Neural progenitor cell (in vitro differentiated cells): ENCODE results near the gene MYLIP.

Experiments used
- EZH2 ChIP-seq: fragments of 200-600 bp; sonication (generic); IDR thresholded peaks from 2 replicates; pipeline ENCODE4 v1.6.1; 2017; ENCODE audit warnings: antibody characterized with exemption, mild to moderate bottlenecking, moderate library complexity
- TF ChIP-seq, protein P1 (sequence below): fragments of 200-600 bp; sonication (generic); IDR thresholded peaks from 2 replicates; pipeline ENCODE4 v1.5.1; 2017; ENCODE audit warnings: antibody characterized with exemption, mild to moderate bottlenecking

DNA sequence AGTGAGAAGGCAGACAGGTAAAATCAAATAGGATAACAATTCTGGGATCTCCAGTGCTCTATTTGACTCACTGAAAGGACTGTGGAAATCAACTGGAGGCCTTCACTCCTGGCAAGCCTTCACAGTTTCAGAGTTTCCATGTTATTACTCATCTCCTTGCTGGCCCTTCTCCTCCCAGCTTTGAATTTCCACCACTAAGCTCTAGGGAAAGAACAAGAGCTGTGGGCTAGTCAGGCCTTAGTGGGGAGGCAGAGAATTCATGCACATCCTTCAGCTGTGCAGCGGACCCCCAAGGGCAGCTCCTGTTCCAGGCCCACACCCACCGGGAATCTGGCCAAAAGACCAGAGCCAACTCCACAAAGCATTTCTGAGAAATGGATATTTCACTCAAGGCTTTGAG, 26.0 kb downstream of the MYLIP start:
- no peak for TF ChIP-seq EZH2
- TF ChIP-seq, protein P1, sequence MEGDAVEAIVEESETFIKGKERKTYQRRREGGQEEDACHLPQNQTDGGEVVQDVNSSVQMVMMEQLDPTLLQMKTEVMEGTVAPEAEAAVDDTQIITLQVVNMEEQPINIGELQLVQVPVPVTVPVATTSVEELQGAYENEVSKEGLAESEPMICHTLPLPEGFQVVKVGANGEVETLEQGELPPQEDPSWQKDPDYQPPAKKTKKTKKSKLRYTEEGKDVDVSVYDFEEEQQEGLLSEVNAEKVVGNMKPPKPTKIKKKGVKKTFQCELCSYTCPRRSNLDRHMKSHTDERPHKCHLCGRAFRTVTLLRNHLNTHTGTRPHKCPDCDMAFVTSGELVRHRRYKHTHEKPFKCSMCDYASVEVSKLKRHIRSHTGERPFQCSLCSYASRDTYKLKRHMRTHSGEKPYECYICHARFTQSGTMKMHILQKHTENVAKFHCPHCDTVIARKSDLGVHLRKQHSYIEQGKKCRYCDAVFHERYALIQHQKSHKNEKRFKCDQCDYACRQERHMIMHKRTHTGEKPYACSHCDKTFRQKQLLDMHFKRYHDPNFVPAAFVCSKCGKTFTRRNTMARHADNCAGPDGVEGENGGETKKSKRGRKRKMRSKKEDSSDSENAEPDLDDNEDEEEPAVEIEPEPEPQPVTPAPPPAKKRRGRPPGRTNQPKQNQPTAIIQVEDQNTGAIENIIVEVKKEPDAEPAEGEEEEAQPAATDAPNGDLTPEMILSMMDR: no peak
